ENCODE results near the gene ZNF184. TPM values are rescaled to one million over a fixed set of nuclear protein-coding genes. Genes with fewer than 3 reads are reported as not detected.

ZNF184 gene
- total RNA-seq, 1 experiment from 2014 or later, result 9.4 TPM

GRCh38 chr6:27419363-27419762 is 53.5 kb downstream of the ZNF184 start:
- Histone ChIP-seq H3K4me2 (ENCODE audit: low read length) (no peak overlapping the region), H3K79me2 (ENCODE audit: insufficient read depth, low read length) (no peaks in the 10 kb centered on the region), H4K20me1 (ENCODE audit: insufficient read depth) (no peaks in the 10 kb centered on the region), H3K4me1 (ENCODE audit: control insufficient read depth in 1 of 2, insufficient read depth in 2 of 2, low read length in 2 of 2) (no peaks in the 10 kb centered on the region), H2AFZ (ENCODE audit: low read depth, low read length, poor library complexity, severe bottlenecking) (no peak overlapping the region), H3K9ac (ENCODE audit: low read length) (no peak overlapping the region), H3K9me2 (ENCODE audit: insufficient read depth) (no peaks in the 10 kb centered on the region), H3K9me3 (ENCODE audit: control insufficient read depth in 1 of 2, insufficient read depth in 1 of 2, low read depth in 1 of 2, low read length in 2 of 2) (peaks cover 0 to 9% of the 10 kb centered on the region in 2 experiments; a peak in 1 of 4 replicates), H3K27me3 (ENCODE audit: insufficient read depth, low read length) (no peaks in the 10 kb centered on the region), H3K27ac (ENCODE audit: low read depth, low read length) (no peak overlapping the region), H3K4me3 (replicated peaks in 1 of 2; ENCODE audit: low read depth in 1 of 2, low read length in 2 of 2) (no peak overlapping the region), H3K36me3 (ENCODE audit: control insufficient read depth in 1 of 2, insufficient read depth in 2 of 2, low read length in 2 of 2) (no peaks in the 10 kb centered on the region)
- POLR2A ChIA-PET, result no interaction called here
- no peak for DNase-seq (ENCODE audit: low read depth, low spot score)
- no peak for ATAC-seq
- intact Hi-C loops (cut with micrococcal nuclease), result no loop called here
- TF ChIP-seq POLR2AphosphoS5 (IDR thresholded peaks at IDR 0.05; ENCODE audit: low read depth, low read length) (no peak), SP1 (IDR thresholded peaks at IDR 0.05; ENCODE audit: low read depth) (no peak), POLR2A (IDR thresholded peaks at IDR 0.05; ENCODE audit: borderline replicate concordance, extremely low read depth, insufficient read depth, insufficient read length) (no peak), CEBPB (IDR thresholded peaks at IDR 0.05; ENCODE audit: low read depth) (no peak), CBX3 (IDR thresholded peaks at IDR 0.05; ENCODE audit: low read depth) (no peak), FOSL1 (IDR thresholded peaks at IDR 0.05; ENCODE audit: low read depth) (no peak), ATF3 (IDR thresholded peaks at IDR 0.05) (no peak), CTCF (IDR thresholded peaks at IDR 0.05 in 2 of 3, conservative IDR thresholded peaks at IDR 0.05 in 1 of 3; ENCODE audit: borderline replicate concordance in 1 of 3, insufficient read depth in 1 of 3, low read depth in 2 of 3, low read length in 2 of 3) (no peak), REST (IDR thresholded peaks at IDR 0.05; ENCODE audit: low read depth) (no peak), TCF7L2 (IDR thresholded peaks at IDR 0.05; ENCODE audit: borderline replicate concordance, extremely low read depth, insufficient read depth, insufficient read length) (no peak), MAX (IDR thresholded peaks at IDR 0.05) (no peak)
- no TSS peak for BruUV-seq (replicated peaks)
- CTCF ChIA-PET, result no interaction called here
- RAD21 ChIA-PET (ENCODE audit: low non-redundant PET in 1 of 2, low total read pairs in 2 of 2, uncharacterized antibody in 2 of 2, unreplicated experiment in 2 of 2), result no interaction called here

All from HCT116 (cell line).